Measurements from ENCODE around the gene CIT. TPM values are rescaled to one million over a fixed set of nuclear protein-coding genes. Genes with fewer than 3 reads are reported as not detected.
"Not testable (repeated sequence)": the region's sequence is repeated elsewhere in the genome, so short reads cannot be mapped to it uniquely, and the experiment has no call there.

Gene CIT
- total RNA-seq, result 23.9 TPM

- peak; percentile 97 for DNase-seq
Measured at GRCh38 chr12:119876761-119877638, at the start of gene CIT. Gene CIT (minus strand): TSS chr12:119877320. CDS start chr12:119876168, 1,152 bp downstream.

- no peak for DNase-seq
Measured at GRCh38 chr12:119925269-119925668, 48.1 kb upstream of the CIT start.

- DNase-seq, result no peak
Measured at GRCh38 chr12:119920064-119920463, 42.9 kb upstream of the CIT start.

- no peak for DNase-seq
Measured at GRCh38 chr12:119915894-119916510, 38.9 kb upstream of the CIT start.

- no peak for DNase-seq
Measured at GRCh38 chr12:119914666-119915065, 37.5 kb upstream of the CIT start.

GRCh38 chr12:119913536-119914330 is 36.6 kb upstream of the CIT start:
- no peak for DNase-seq

GRCh38 chr12:119911182-119911581 is 34.1 kb upstream of the CIT start:
- no peak for DNase-seq

GRCh38 chr12:119910586-119910985 is 33.5 kb upstream of the CIT start:
- DNase-seq, result no peak

GRCh38 chr12:119902084-119902509 is 25.0 kb upstream of the CIT start:
- peak; percentile 55 for DNase-seq

- no peak for DNase-seq
Measured at GRCh38 chr12:119901670-119902069, 24.6 kb upstream of the CIT start.

- no peak for DNase-seq
Measured at GRCh38 chr12:119894916-119895315, 17.8 kb upstream of the CIT start.

- DNase-seq, result not testable (repeated sequence)
Measured at GRCh38 chr12:119892611-119893010, 15.5 kb upstream of the CIT start.

- no peak for DNase-seq
Measured at GRCh38 chr12:119885549-119885948, 8.4 kb upstream of the CIT start.

GRCh38 chr12:119883791-119884190 is 6.7 kb upstream of the CIT start:
- DNase-seq, result not testable (repeated sequence)

- no peak for DNase-seq
Measured at GRCh38 chr12:119883237-119883636, 6.1 kb upstream of the CIT start.

- DNase-seq, result no peak
Measured at GRCh38 chr12:119877639-119877948, 474 bp upstream of the CIT start.

- peak; percentile 18 for DNase-seq
Measured at GRCh38 chr12:119870457-119870856, 6.7 kb downstream of the CIT start.

- peak; percentile 32 for DNase-seq
Measured at GRCh38 chr12:119869720-119870119, 7.4 kb downstream of the CIT start.

- no peak for DNase-seq
Measured at GRCh38 chr12:119868992-119869391, 8.1 kb downstream of the CIT start.

- no peak for DNase-seq
Measured at GRCh38 chr12:119864591-119864990, 12.5 kb downstream of the CIT start.

GRCh38 chr12:119859241-119859640 is 17.9 kb downstream of the CIT start:
- no peak for DNase-seq

- no peak for DNase-seq
Measured at GRCh38 chr12:119857041-119857591, 20.0 kb downstream of the CIT start.

- no peak for DNase-seq
Measured at GRCh38 chr12:119850330-119850729, 26.8 kb downstream of the CIT start.
